Uterus (tissue), 4 donors: ENCODE results near the gene GPRC5C. TPM values are rescaled to one million over a fixed set of nuclear protein-coding genes. Genes with fewer than 3 reads are reported as not detected.

Source experiments
- DNase-seq, 2 donors: peaks; one replicate each; pipeline ENCODE4 v3.0.0-alpha.2; 2019 to 2020
- H3K27ac ChIP-seq, 2 donors: fragments of 200-600 bp; sonication (generic); 1 replicate in 1 of 2; 2 replicates in 1 of 2; pipeline ENCODE4 v1.5.1; 2016 to 2018
- H3K27me3 ChIP-seq, 2 donors: fragments of 200-600 bp; sonication (generic); one replicate each; pipeline ENCODE4 v1.5.1; 2018 to 2019; ENCODE audit warnings: control low read depth in 1 of 2
- H3K36me3 ChIP-seq, 2 donors: fragments of 200-600 bp; sonication (generic); one replicate each; pipeline ENCODE4 v1.5.1; 2019; ENCODE audit warnings: control low read depth in 1 of 2
- H3K4me1 ChIP-seq, 2 donors: fragments of 200-600 bp; sonication (generic); one replicate each; pipeline ENCODE4 v1.5.1; 2018 to 2019; ENCODE audit warnings: control low read depth in 1 of 2
- H3K4me3 ChIP-seq, 2 donors: fragments of 200-600 bp; sonication (generic); 1 replicate in 1 of 2; 2 replicates in 1 of 2; pipeline ENCODE4 v1.5.1; 2018 to 2019; ENCODE audit warnings: mild to moderate bottlenecking in 1 of 2
- H3K9me3 ChIP-seq, 2 donors: fragments of 200-600 bp; sonication (generic); one replicate each; pipeline ENCODE4 v1.5.1; 2019; ENCODE audit warnings: control low read depth in 1 of 2
- CTCF ChIP-seq, 4 experiments: fragments of 200-600 bp in 2 of 4; fragments of 450-650 bp in 2 of 4; sonication (generic) in 2 of 4; IDR thresholded peaks; one replicate each; pipeline ENCODE4 v1.5.1; 2016 to 2019; ENCODE audit warnings: antibody characterized with exemption in 4 of 4, mild to moderate bottlenecking in 2 of 4, moderate library complexity in 1 of 4
- POLR2A ChIP-seq, 2 donors: fragments of 450-650 bp; IDR thresholded peaks; one replicate each; pipeline ENCODE4 v1.6.1; 2016; ENCODE audit warnings: antibody characterized with exemption in 2 of 2, mild to moderate bottlenecking in 1 of 2, moderate library complexity in 1 of 2
- intact Hi-C: fragments of 100-400 bp; cut with DNase I; formaldehyde crosslinking; loops from one replicate; pipeline ENCODE4 v1.15.1; 2023; ENCODE audit warnings: low total_unique reads
- total RNA-seq, 4 donors: library from RNA; depleted of rRNA in 3 of 4; stranded (reverse); fragments of >200 nt in 3 of 4; gene quantifications; one replicate each; pipeline versions ENCODE4 v1.1.0 to v1.2.4, GENCODE V29; 2014 to 2023
- donor health status: DM: yes; HTN: yes; CAD: no.

Gene GPRC5C
- total RNA-seq, 4 donors from 2014 or later: 2.8 to 56.8 (median 27.6) TPM

DNA sequence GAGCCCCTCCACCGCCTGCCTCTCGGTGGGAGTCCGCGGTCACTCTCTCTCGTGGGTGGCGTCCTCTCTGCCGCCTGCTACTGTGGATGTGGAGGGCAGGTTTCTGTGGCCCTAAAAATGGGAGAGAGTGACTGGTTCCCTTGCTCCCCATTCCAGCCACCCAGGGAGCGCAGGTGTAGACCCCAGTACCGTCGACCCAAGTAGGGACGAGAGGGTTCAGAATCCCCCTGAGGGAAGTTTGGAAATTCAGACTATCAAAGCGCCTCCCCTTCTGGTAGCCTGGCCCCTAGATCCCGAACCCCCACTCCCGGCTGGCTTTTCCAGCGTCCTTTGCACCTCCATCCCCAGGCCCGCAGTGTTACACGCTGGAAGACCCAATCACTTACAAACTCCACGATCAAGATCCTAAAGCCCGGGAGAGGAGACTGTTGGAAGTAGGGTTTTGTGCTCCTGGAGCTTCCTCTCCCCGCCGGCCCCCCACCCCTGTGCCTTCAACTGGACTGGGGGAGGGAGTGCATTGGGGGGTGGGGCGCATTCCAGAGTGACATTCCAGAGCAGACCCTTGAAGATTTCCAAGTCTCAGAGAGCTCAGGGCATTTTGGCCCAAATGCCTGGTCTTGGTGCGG is 991 bp downstream of the GPRC5C start:
- H3K4me3 ChIP-seq: peak overlapping the region; percentile 41 to 62
- H3K9me3 ChIP-seq: peaks cover 0 to 7% of the 10 kb centered on the region in 2 donors
- H3K36me3 ChIP-seq: no peaks in the 10 kb centered on the region
- H3K27me3 ChIP-seq: no peaks in the 10 kb centered on the region
- TF ChIP-seq POLR2A (IDR thresholded peaks at IDR 0.05): no peak
- TF ChIP-seq CTCF (IDR thresholded peaks at IDR 0.05): no peak
- intact Hi-C loops: no loop called here
- no peaks in the 10 kb centered on the region for H3K4me1 ChIP-seq
- H3K27ac ChIP-seq: peak overlapping the region; percentile 83 to 94
- DNase-seq: no peak

GRCh38 chr17:74433421-74434121 is 1.7 kb downstream of the GPRC5C start:
- Histone ChIP-seq H3K4me1 (no peaks in the 10 kb centered on the region), H3K27ac (peak overlapping the region; percentile 83 to 94), H3K27me3 (no peaks in the 10 kb centered on the region), H3K36me3 (no peaks in the 10 kb centered on the region), H3K4me3 (peak overlapping the region in 1 of 2 donors; percentile 62), H3K9me3 (peaks cover 0 to 8% of the 10 kb centered on the region in 2 donors)
- no peak for TF ChIP-seq CTCF (IDR thresholded peaks at IDR 0.05)
- TF ChIP-seq POLR2A (IDR thresholded peaks at IDR 0.05): no peak
- intact Hi-C loops: no loop called here
- no peak for DNase-seq

DNA sequence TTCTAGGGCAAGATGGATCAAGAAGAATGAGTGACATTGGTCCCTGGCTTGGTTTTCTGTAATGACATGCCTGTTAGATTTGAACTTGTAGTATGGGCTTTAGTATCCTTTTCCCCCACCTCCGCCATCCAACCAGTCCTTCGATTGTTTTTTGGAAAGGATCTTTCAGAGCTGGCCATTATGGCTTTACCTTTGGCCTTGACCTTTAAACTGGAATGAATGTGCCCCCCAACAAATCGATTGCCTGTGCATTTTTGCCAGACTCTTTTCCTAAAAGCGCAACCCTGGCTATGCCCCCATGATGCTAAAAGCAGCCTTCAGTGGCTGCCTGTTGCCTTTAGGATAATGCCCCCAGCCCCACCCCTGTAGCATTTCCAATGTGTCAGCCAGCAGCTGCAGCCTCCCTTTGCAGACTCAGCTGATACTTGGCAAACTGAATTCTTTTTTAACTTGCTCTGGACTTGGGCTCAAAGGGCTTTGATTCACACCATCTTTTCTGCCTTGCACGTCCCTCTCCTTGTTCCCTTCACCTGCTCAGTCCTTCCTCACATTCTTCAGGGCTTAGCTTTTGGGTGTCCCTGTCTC is 4.0 kb downstream of the GPRC5C start:
- DNase-seq: no peak
- Histone ChIP-seq H3K4me1 (no peaks in the 10 kb centered on the region), H3K9me3 (peaks cover 0 to 8% of the 10 kb centered on the region in 2 donors), H3K27ac (no peak overlapping the region), H3K27me3 (no peaks in the 10 kb centered on the region), H3K4me3 (no peak overlapping the region), H3K36me3 (no peaks in the 10 kb centered on the region)
- intact Hi-C loops: no loop called here
- TF ChIP-seq CTCF (IDR thresholded peaks at IDR 0.05) (no peak), POLR2A (IDR thresholded peaks at IDR 0.05) (no peak)

DNA sequence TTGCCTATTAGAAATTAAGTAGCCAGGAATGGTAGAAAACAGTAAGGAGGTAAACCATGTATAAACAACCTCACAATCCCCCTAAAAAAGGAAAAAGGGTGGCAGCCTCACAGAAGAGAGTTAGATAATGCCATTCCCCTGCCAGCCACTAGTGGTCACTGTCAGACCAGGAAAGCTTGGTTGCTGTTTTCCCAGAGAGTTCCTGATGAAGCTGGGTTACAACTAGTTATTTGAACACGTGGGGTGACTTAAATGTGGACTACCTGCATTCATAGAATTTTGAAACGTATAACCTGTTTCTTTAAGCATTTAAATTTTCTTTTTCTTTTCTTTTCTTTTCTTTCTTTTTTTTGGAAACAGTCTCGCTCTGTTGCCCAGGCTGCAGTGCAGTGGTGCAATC is 5.8 kb downstream of the GPRC5C start:
- TF ChIP-seq POLR2A (IDR thresholded peaks at IDR 0.05) (no peak), CTCF (IDR thresholded peaks at IDR 0.05) (peak in 3 of 4 experiments; percentile 25 to 43 (median 32))
- no peaks in the 10 kb centered on the region for H3K27me3 ChIP-seq
- peaks cover 0 to 8% of the 10 kb centered on the region in 2 donors for H3K9me3 ChIP-seq
- no peaks in the 10 kb centered on the region for H3K36me3 ChIP-seq
- intact Hi-C loops: no loop called here
- no peak overlapping the region for H3K27ac ChIP-seq
- DNase-seq: no peak
- no peak overlapping the region for H3K4me3 ChIP-seq
- H3K4me1 ChIP-seq: no peaks in the 10 kb centered on the region
